Psoas muscle (tissue), 8 donors: ENCODE data around the gene PDCD4. TPM values are rescaled to one million over a fixed set of nuclear protein-coding genes. Genes with fewer than 3 reads are reported as not detected.

Experiments
- ATAC-seq, 4 donors: fragments of 200-7000 bp; cut with Tn5 transposase; one replicate each; pipeline ENCODE4 v1.9.1; 2020; ENCODE audit warnings: moderate library complexity in 3 of 4, mild to moderate bottlenecking in 2 of 4
- DNase-seq, 2 donors: peaks; one replicate each; pipeline ENCODE4 v3.0.0-alpha.2; 2020
- H3K27ac ChIP-seq: fragments of 200-600 bp; one replicate; pipeline ENCODE4 v1.8.0; 2022
- H3K27me3 ChIP-seq, 3 donors: fragments of 200-600 bp in 1 of 3; one replicate each; pipeline versions ENCODE4 v1.6.1 to v1.8.0; 2013 to 2022; ENCODE audit warnings: low read length in 2 of 3, mild to moderate bottlenecking in 2 of 3, moderate library complexity in 1 of 3; ENCODE audit not compliant: insufficient read depth in 3 of 3
- H3K36me3 ChIP-seq, 2 donors: fragments of 200-600 bp in 1 of 2; one replicate each; pipeline versions ENCODE4 v1.6.1 to v1.8.0; 2013 to 2022; ENCODE audit warnings: low read depth in 1 of 2, mild to moderate bottlenecking in 1 of 2, moderate library complexity in 1 of 2; ENCODE audit not compliant: insufficient read depth in 1 of 2
- H3K4me1 ChIP-seq: fragments of 200-600 bp; one replicate; pipeline ENCODE4 v1.8.0; 2022
- H3K4me3 ChIP-seq: fragments of 200-600 bp; one replicate; pipeline ENCODE4 v1.8.0; 2022; ENCODE audit warnings: mild to moderate bottlenecking
- H3K9me3 ChIP-seq: fragments of 200-600 bp; one replicate; pipeline ENCODE4 v1.8.0; 2022
- WGBS, 3 donors: extraction: QIAGEN DNeasy Blood & Tissue Kit; methylation state at CpG; one replicate each; pipeline versions ENCODE4 v1.1.6 to v1.1.7; 2013; 5-methylcytosine and 5-hydroxymethylcytosine counted together
- intact Hi-C, 2 donors: fragments of 100-400 bp; cut with DNase I; formaldehyde crosslinking; loops; one replicate each; pipeline versions ENCODE4 v1.11.0 to v1.14.2; 2022
- polyA plus RNA-seq, 3 donors: library from polyadenylated mRNA; stranded (reverse); fragments of 200-250 nt; gene quantifications; one replicate each; pipeline ENCODE4 v1.2.3, GENCODE V29; 2013
- total RNA-seq, 4 donors: library from RNA; stranded (reverse); fragmentation: NEBNext Ultra II Directional in 2 of 4; extraction: Animal tissue kit (Norgen Biotek cat#: 25700) in 2 of 4; gene quantifications; one replicate each; pipeline versions ENCODE4 v1.2.1 to v1.2.4, GENCODE V29; 2021 to 2023
- TF ChIP-seq, protein P1 (sequence below): fragments of 200-600 bp; IDR thresholded peaks from one replicate; pipeline ENCODE4 v1.8.0; 2022; ENCODE audit warnings: antibody characterized with exemption
- donor health status: healthy with polysubstance abuse.
- donor health status: DM: no; HTN: no; CAD: no; lungs with moderate emphysema.
- donor health status: Bipolar disorder and iron deficiency.
- donor health status: healthy.
- donor health status: DM: yes; HTN: yes; CAD: no.
- donor health status: DM: no; HTN: no; CAD: no.
- donor health status: DM: no; HTN: no; CAD: no.
- donor health status: DM: yes; HTN: yes; CAD: no.

Gene PDCD4
- total and polyA plus RNA-seq, 7 donors = 7.6 to 19.7 (median 11.3) TPM

DNA sequence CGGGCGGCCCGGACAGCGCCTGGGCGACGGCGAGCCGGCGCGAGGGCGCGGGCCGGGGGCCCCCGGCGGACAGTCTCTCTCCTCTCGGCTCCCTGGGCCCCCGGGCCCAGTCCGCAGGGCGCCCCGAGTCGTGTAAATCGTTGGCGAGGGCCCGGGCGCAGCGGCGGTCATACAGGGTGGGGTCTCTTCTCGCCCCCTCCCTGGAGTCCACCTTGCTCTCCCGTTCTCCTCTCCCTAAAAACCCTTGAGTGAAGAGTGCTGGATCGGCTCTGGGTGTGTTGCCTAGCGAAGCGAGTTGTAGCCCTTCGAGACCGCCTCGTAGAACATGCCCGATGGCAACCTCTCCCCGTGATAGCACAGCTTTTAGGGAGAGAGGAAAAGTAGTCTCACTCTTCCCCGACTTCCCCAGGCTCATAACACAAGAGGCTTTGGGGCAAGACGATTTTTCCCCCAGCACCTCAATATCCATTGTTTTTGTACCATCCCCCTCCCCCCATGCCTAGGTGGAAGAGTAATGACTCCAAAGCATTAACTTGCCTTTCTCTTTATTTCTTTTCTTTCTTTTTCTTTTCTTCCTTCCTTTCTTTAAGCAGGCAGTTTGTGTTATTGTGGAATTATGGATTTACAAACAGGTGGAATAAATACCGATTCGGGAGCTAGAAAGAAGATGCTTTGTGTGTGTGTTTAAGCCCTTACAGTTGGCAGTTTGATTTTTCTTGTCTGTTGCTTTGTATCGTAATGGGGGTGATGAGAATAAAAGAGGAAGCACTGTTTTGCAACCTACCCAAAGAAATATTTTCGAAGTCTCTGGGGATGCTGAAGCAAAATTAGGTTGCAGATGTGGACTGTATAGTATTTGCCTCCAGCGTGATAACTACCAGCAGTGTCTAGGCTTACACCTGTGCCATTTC is 48.5 kb downstream of the PDCD4 start:
- Histone ChIP-seq H3K9me3 (no peaks in the 10 kb centered on the region), H3K27ac (peak overlapping the region; percentile 97), H3K4me1 (peaks cover 53% of the 10 kb centered on the region), H3K4me3 (peak overlapping the region; percentile 82), H3K27me3 (no peaks in the 10 kb centered on the region), H3K36me3 (peaks cover 0 to 7% of the 10 kb centered on the region in 2 donors)
- ATAC-seq = peak in 1 of 4 donors; percentile 1
- TF ChIP-seq, protein P1, sequence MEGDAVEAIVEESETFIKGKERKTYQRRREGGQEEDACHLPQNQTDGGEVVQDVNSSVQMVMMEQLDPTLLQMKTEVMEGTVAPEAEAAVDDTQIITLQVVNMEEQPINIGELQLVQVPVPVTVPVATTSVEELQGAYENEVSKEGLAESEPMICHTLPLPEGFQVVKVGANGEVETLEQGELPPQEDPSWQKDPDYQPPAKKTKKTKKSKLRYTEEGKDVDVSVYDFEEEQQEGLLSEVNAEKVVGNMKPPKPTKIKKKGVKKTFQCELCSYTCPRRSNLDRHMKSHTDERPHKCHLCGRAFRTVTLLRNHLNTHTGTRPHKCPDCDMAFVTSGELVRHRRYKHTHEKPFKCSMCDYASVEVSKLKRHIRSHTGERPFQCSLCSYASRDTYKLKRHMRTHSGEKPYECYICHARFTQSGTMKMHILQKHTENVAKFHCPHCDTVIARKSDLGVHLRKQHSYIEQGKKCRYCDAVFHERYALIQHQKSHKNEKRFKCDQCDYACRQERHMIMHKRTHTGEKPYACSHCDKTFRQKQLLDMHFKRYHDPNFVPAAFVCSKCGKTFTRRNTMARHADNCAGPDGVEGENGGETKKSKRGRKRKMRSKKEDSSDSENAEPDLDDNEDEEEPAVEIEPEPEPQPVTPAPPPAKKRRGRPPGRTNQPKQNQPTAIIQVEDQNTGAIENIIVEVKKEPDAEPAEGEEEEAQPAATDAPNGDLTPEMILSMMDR = no peak
- peak in 1 of 2 donors; percentile 59 for DNase-seq
- 0% methylated on average over 31 to 44 of the region's 44 CpGs for WGBS, 3 donors
- intact Hi-C loops = loop anchor here in 1 of 2 donors (1.0 kb wide), 1 partner anchor 49 kb away; the partner anchor contains the start of gene PDCD4

- ATAC-seq = no peak
- Histone ChIP-seq H3K4me1 (peaks cover 41% of the 10 kb centered on the region), H3K27ac (no peak overlapping the region), H3K4me3 (no peak overlapping the region), H3K27me3 (no peaks in the 10 kb centered on the region), H3K36me3 (no peaks in the 10 kb centered on the region), H3K9me3 (no peaks in the 10 kb centered on the region)
- WGBS, 3 donors = 38 to 49% (median 46%) methylated on average over 2 of the region's 2 CpGs
- intact Hi-C loops = no loop called here
- DNase-seq = no peak
- TF ChIP-seq, protein P1 = no peak
These were observed 52.2 kb downstream of the PDCD4 start for GRCh38 chr10:110923856-110924493.

- TF ChIP-seq, protein P1 = no peak
- H3K36me3 ChIP-seq = no peaks in the 10 kb centered on the region
- no peak for ATAC-seq
- H3K27me3 ChIP-seq = no peaks in the 10 kb centered on the region
- WGBS, 3 donors = 97 to 99% (median 98%) methylated on average over 2 of the region's 2 CpGs
- H3K9me3 ChIP-seq = no peaks in the 10 kb centered on the region
- peaks cover 31% of the 10 kb centered on the region for H3K4me1 ChIP-seq
- intact Hi-C loops = no loop called here
- no peak overlapping the region for H3K4me3 ChIP-seq
- DNase-seq = no peak
- no peak overlapping the region for H3K27ac ChIP-seq
These were observed 55.7 kb downstream of the PDCD4 start for GRCh38 chr10:110927461-110927860.

DNA sequence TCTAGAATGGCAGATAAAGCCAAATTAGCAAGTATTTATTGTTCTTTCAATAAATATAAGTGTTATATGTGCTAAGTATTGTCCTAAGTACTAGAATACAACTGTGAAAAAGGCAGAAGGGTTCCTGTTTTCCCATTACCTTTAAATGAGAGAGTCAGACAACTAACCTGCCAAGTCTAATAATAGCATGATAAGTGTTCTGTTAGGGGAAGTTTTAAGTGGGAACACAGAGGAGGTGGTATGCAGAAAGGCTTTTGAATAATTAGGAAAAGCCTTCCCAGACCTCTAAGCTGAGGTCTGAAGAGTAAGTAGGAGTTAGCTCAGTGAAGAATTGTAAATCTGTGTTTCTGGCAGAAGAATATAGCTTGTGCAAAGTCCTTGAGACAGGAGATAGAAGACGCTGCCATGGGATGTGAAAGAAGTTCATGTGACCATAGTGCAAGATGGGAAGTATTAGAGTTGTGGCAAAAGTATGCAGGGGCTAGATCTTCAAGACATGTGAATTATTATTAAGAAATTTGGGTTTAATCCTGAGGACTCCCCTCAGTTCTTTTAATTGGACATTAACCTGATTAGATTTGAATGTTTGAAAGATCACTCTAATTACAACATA is 60.1 kb downstream of the PDCD4 start:
- 56 to 68% (median 58%) methylated on average over 1 of the region's 1 CpG for WGBS, 3 donors
- ATAC-seq = peak in 1 of 4 donors; percentile 21

More for the DNA sequence above, 60.1 kb downstream of the PDCD4 start:
- Histone ChIP-seq H3K36me3 (no peaks in the 10 kb centered on the region), H3K4me1 (peaks cover 9% of the 10 kb centered on the region), H3K9me3 (no peaks in the 10 kb centered on the region), H3K27ac (no peak overlapping the region), H3K27me3 (no peaks in the 10 kb centered on the region), H3K4me3 (no peak overlapping the region)
- DNase-seq = no peak
- intact Hi-C loops = loop anchor here in 1 of 2 donors (10.0 kb wide), 1 partner anchor 53 kb away; no protein-coding TSS in a partner anchor
- TF ChIP-seq, protein P1 = no peak
